ENCODE results near the gene PEX16. TPM values are rescaled to one million over a fixed set of nuclear protein-coding genes. Genes with fewer than 3 reads are reported as not detected.
A peak's percentile ranks its signal among the peaks of the same experiment; 100 is the strongest.

The PEX16 gene
- 22.6 TPM for polyA plus RNA-seq
- long read RNA-seq, donor 1, transcript PEX16-202 (11 exons, 1,335 nt), result major isoform, 7 of 7 reads
- long read RNA-seq, donor 1, partial matches to known transcripts, result 0 of 7 reads
- long read RNA-seq, donor 1, other reads (novel, unspliced or antisense), result 0 of 7 reads
- long read RNA-seq, donor 2, transcript PEX16-202 (11 exons, 1,335 nt), result major isoform, 14 of 24 reads
- long read RNA-seq, donor 2, partial matches to known transcripts, result 9 of 24 reads
- long read RNA-seq, donor 2, other reads (novel, unspliced or antisense), result 0 of 24 reads
- long read RNA-seq, donor 3, result 0 reads
- long read RNA-seq, donor 4, partial matches to known transcripts, result 0 of 1 reads
- long read RNA-seq, donor 4, other reads (novel, unspliced or antisense), result 0 of 1 reads
- long read RNA-seq, donor 5, partial matches to known transcripts, result 0 of 2 reads
- long read RNA-seq, donor 5, other reads (novel, unspliced or antisense), result 0 of 2 reads
- long read RNA-seq, donor 6, transcript PEX16-202 (11 exons, 1,335 nt), result major isoform, 10 of 18 reads
- long read RNA-seq, donor 6, partial matches to known transcripts, result 8 of 18 reads
- long read RNA-seq, donor 6, other reads (novel, unspliced or antisense), result 0 of 18 reads
- long read RNA-seq, donor 7, result 0 reads
- long read RNA-seq, donor 8, transcript PEX16-202 (11 exons, 1,335 nt), result major isoform, 17 of 18 reads
- long read RNA-seq, donor 8, partial matches to known transcripts, result 0 of 18 reads
- long read RNA-seq, donor 8, other reads (novel, unspliced or antisense), result 0 of 18 reads
- long read RNA-seq, donor 9, transcript PEX16-202 (11 exons, 1,335 nt), result major isoform, 8 of 8 reads
- long read RNA-seq, donor 9, partial matches to known transcripts, result 0 of 8 reads
- long read RNA-seq, donor 9, other reads (novel, unspliced or antisense), result 0 of 8 reads
- long read RNA-seq, donor 10, transcript PEX16-202 (11 exons, 1,335 nt), result major isoform, 14 of 15 reads
- long read RNA-seq, donor 10, partial matches to known transcripts, result 0 of 15 reads
- long read RNA-seq, donor 10, other reads (novel, unspliced or antisense), result 0 of 15 reads
- long read RNA-seq, donor 11, transcript PEX16-202 (11 exons, 1,335 nt), result major isoform, 9 of 9 reads
- long read RNA-seq, donor 11, partial matches to known transcripts, result 0 of 9 reads
- long read RNA-seq, donor 11, other reads (novel, unspliced or antisense), result 0 of 9 reads

- Histone ChIP-seq H3K4me3 (ENCODE audit: low read length) (peak within 1 kb of the TSS; percentile 91), H3K4me1 (ENCODE audit: control insufficient read depth, insufficient read depth, low read length) (peaks cover 11% of the 10 kb centered on the region), H3K36me3 (ENCODE audit: control insufficient read depth, insufficient read depth, low read length) (peaks cover 30% of the 10 kb centered on the region), H3K9me3 (ENCODE audit: control insufficient read depth, low read depth, low read length) (no peaks in the 10 kb centered on the region), H3K27me3 (ENCODE audit: control insufficient read depth, insufficient read depth, low read length) (peaks cover 16% of the 10 kb centered on the region), H3K27ac (ENCODE audit: low read length) (peak within 1 kb of the TSS; percentile 67)
- WGBS (ENCODE audit: insufficient coverage, low lambda C conversion rate), result no CpG with 5 or more reads among the region's 45 CpGs
- DNase-seq, result peak; percentile 98
Measured at GRCh38 chr11:45917623-45918330, at the start of gene PEX16. Gene PEX16 (minus strand): TSS chr11:45917877. CDS start chr11:45917811, 66 bp downstream.

GRCh38 chr11:45964911-45965389 is 47.3 kb upstream of the PEX16 start:
- Histone ChIP-seq H3K4me1 (ENCODE audit: control insufficient read depth, insufficient read depth, low read length) (no peaks in the 10 kb centered on the region), H3K4me3 (ENCODE audit: low read length) (no peak overlapping the region), H3K27me3 (ENCODE audit: control insufficient read depth, insufficient read depth, low read length) (no peaks in the 10 kb centered on the region), H3K27ac (ENCODE audit: low read length) (no peak overlapping the region), H3K9me3 (ENCODE audit: control insufficient read depth, low read depth, low read length) (no peaks in the 10 kb centered on the region), H3K36me3 (ENCODE audit: control insufficient read depth, insufficient read depth, low read length) (peaks cover 49% of the 10 kb centered on the region)
- 0% methylated on average over 3 of the region's 9 CpGs for WGBS (ENCODE audit: insufficient coverage, low lambda C conversion rate)
- DNase-seq, result peak; percentile 59 to 67

GRCh38 chr11:45961751-45962240 is 44.1 kb upstream of the PEX16 start:
- Histone ChIP-seq H3K4me1 (ENCODE audit: control insufficient read depth, insufficient read depth, low read length) (no peaks in the 10 kb centered on the region), H3K36me3 (ENCODE audit: control insufficient read depth, insufficient read depth, low read length) (peaks cover 23% of the 10 kb centered on the region), H3K9me3 (ENCODE audit: control insufficient read depth, low read depth, low read length) (no peaks in the 10 kb centered on the region), H3K27me3 (ENCODE audit: control insufficient read depth, insufficient read depth, low read length) (no peaks in the 10 kb centered on the region), H3K27ac (ENCODE audit: low read length) (no peak overlapping the region), H3K4me3 (ENCODE audit: low read length) (no peak overlapping the region)
- DNase-seq, result no peak
- 80% methylated on average over 2 of the region's 7 CpGs for WGBS (ENCODE audit: insufficient coverage, low lambda C conversion rate)

GRCh38 chr11:45960387-45961095 is 42.9 kb upstream of the PEX16 start:
- no peak for DNase-seq
- Histone ChIP-seq H3K4me1 (ENCODE audit: control insufficient read depth, insufficient read depth, low read length) (no peaks in the 10 kb centered on the region), H3K36me3 (ENCODE audit: control insufficient read depth, insufficient read depth, low read length) (peaks cover 17% of the 10 kb centered on the region), H3K27me3 (ENCODE audit: control insufficient read depth, insufficient read depth, low read length) (no peaks in the 10 kb centered on the region), H3K9me3 (ENCODE audit: control insufficient read depth, low read depth, low read length) (no peaks in the 10 kb centered on the region), H3K27ac (ENCODE audit: low read length) (no peak overlapping the region), H3K4me3 (ENCODE audit: low read length) (no peak overlapping the region)
- 92% methylated on average over 3 of the region's 4 CpGs for WGBS (ENCODE audit: insufficient coverage, low lambda C conversion rate)

- Histone ChIP-seq H3K4me1 (ENCODE audit: control insufficient read depth, insufficient read depth, low read length) (no peaks in the 10 kb centered on the region), H3K36me3 (ENCODE audit: control insufficient read depth, insufficient read depth, low read length) (peaks cover 12% of the 10 kb centered on the region), H3K4me3 (ENCODE audit: low read length) (no peak overlapping the region), H3K27ac (ENCODE audit: low read length) (no peak overlapping the region), H3K27me3 (ENCODE audit: control insufficient read depth, insufficient read depth, low read length) (no peaks in the 10 kb centered on the region), H3K9me3 (ENCODE audit: control insufficient read depth, low read depth, low read length) (no peaks in the 10 kb centered on the region)
- DNase-seq, result no peak
- WGBS (ENCODE audit: insufficient coverage, low lambda C conversion rate), result no CpG with 5 or more reads among the region's 1 CpG
Measured at GRCh38 chr11:45959851-45960250, 42.2 kb upstream of the PEX16 start.

- WGBS (ENCODE audit: insufficient coverage, low lambda C conversion rate), result no CpG with 5 or more reads among the region's 1 CpG
- no peaks in the 10 kb centered on the region for H3K27me3 ChIP-seq (ENCODE audit: control insufficient read depth, insufficient read depth, low read length)
- no peak for DNase-seq
- H3K27ac ChIP-seq (ENCODE audit: low read length), result no peak overlapping the region
- H3K9me3 ChIP-seq (ENCODE audit: control insufficient read depth, low read depth, low read length), result no peaks in the 10 kb centered on the region
- peaks cover 69% of the 10 kb centered on the region for H3K36me3 ChIP-seq (ENCODE audit: control insufficient read depth, insufficient read depth, low read length)
- H3K4me3 ChIP-seq (ENCODE audit: low read length), result no peak overlapping the region
- no peaks in the 10 kb centered on the region for H3K4me1 ChIP-seq (ENCODE audit: control insufficient read depth, insufficient read depth, low read length)
Measured at GRCh38 chr11:45949992-45950407, 32.3 kb upstream of the PEX16 start.

GRCh38 chr11:45948356-45948755 is 30.7 kb upstream of the PEX16 start:
- no peaks in the 10 kb centered on the region for H3K4me1 ChIP-seq (ENCODE audit: control insufficient read depth, insufficient read depth, low read length)
- WGBS (ENCODE audit: insufficient coverage, low lambda C conversion rate), result no CpG with 5 or more reads among the region's 3 CpGs
- no peaks in the 10 kb centered on the region for H3K9me3 ChIP-seq (ENCODE audit: control insufficient read depth, low read depth, low read length)
- peaks cover 74% of the 10 kb centered on the region for H3K36me3 ChIP-seq (ENCODE audit: control insufficient read depth, insufficient read depth, low read length)
- no peaks in the 10 kb centered on the region for H3K27me3 ChIP-seq (ENCODE audit: control insufficient read depth, insufficient read depth, low read length)
- H3K4me3 ChIP-seq (ENCODE audit: low read length), result no peak overlapping the region
- H3K27ac ChIP-seq (ENCODE audit: low read length), result no peak overlapping the region
- DNase-seq, result no peak

GRCh38 chr11:45947885-45948284 is 30.2 kb upstream of the PEX16 start:
- DNase-seq, result no peak
- Histone ChIP-seq H3K27ac (ENCODE audit: low read length) (no peak overlapping the region), H3K27me3 (ENCODE audit: control insufficient read depth, insufficient read depth, low read length) (no peaks in the 10 kb centered on the region), H3K36me3 (ENCODE audit: control insufficient read depth, insufficient read depth, low read length) (peaks cover 70% of the 10 kb centered on the region), H3K4me1 (ENCODE audit: control insufficient read depth, insufficient read depth, low read length) (no peaks in the 10 kb centered on the region), H3K4me3 (ENCODE audit: low read length) (no peak overlapping the region), H3K9me3 (ENCODE audit: control insufficient read depth, low read depth, low read length) (no peaks in the 10 kb centered on the region)
- no CpG with 5 or more reads among the region's 1 CpG for WGBS (ENCODE audit: insufficient coverage, low lambda C conversion rate)

GRCh38 chr11:45945397-45945999 is 27.8 kb upstream of the PEX16 start:
- no peak overlapping the region for H3K4me3 ChIP-seq (ENCODE audit: low read length)
- H3K9me3 ChIP-seq (ENCODE audit: control insufficient read depth, low read depth, low read length), result no peaks in the 10 kb centered on the region
- H3K4me1 ChIP-seq (ENCODE audit: control insufficient read depth, insufficient read depth, low read length), result no peaks in the 10 kb centered on the region
- no peaks in the 10 kb centered on the region for H3K27me3 ChIP-seq (ENCODE audit: control insufficient read depth, insufficient read depth, low read length)
- DNase-seq, result no peak
- peaks cover 67% of the 10 kb centered on the region for H3K36me3 ChIP-seq (ENCODE audit: control insufficient read depth, insufficient read depth, low read length)
- peak overlapping the region; percentile 29 for H3K27ac ChIP-seq (ENCODE audit: low read length)
- WGBS (ENCODE audit: insufficient coverage, low lambda C conversion rate), result 100% methylated on average over 2 of the region's 3 CpGs
